ENCODE results near the gene CNTD1.
A peak's percentile ranks its signal among the peaks of the same experiment; 100 is the strongest.

The CNTD1 gene

GRCh38 chr17:42809250-42809649 is 10.6 kb downstream of the CNTD1 start:
- no peaks in the 10 kb centered on the region for H3K9me3 ChIP-seq (ENCODE audit: control insufficient read depth, insufficient read depth, low read depth, low read length)
- no peaks in the 10 kb centered on the region for H3K4me1 ChIP-seq (ENCODE audit: control insufficient read depth, insufficient read depth, low read length)
- no peak overlapping the region for H3K27ac ChIP-seq (ENCODE audit: extremely low read depth, low read depth, low read length)
- ChIA-PET CTCF (interaction anchor here (0.9 to 3.6 kb wide), 2 partner anchors 12 to 46 kb away, joined by 3 to 46 read pairs; partner anchors contain the start of gene BECN1), POLR2A (interaction anchor here (1.1 kb wide), 1 partner anchor 15 kb away, joined by 4 read pairs; the partner anchor contains the start of gene BECN1)
- TF ChIP-seq ZNF776 (tag by site-specific recombination; IDR thresholded peaks at IDR 0.05; ENCODE audit: borderline replicate concordance) (no peak), ZNF132 (tag by site-specific recombination; IDR thresholded peaks at IDR 0.05; ENCODE audit: borderline replicate concordance) (no peak), SCRT2 (tag by site-specific recombination; IDR thresholded peaks at IDR 0.05) (0 out of 2 replicates have a peak, but pooled peaks have one; percentile 37)
- H3K36me3 ChIP-seq (ENCODE audit: control insufficient read depth in 2 of 2, insufficient read depth in 1 of 2, low read length in 2 of 2) = peaks cover 43 to 55% of the 10 kb centered on the region in 2 experiments
- H3K4me3 ChIP-seq (ENCODE audit: low read depth, low read length) = no peak overlapping the region

GRCh38 chr17:42814633-42815399 is 16.2 kb downstream of the CNTD1 start:
- ChIA-PET CTCF (interaction anchor here (1.1 to 2.6 kb wide), 5 partner anchors 10 to 28 kb away, joined by 3 to 20 read pairs (median 4); partner anchors contain the start of gene BECN1), POLR2A (interaction anchor here (0.8 to 2.5 kb wide), 4 partner anchors 9 to 183 kb away, joined by 3 to 17 read pairs (median 7); partner anchors contain the start of genes BECN1, PSME3 and RPL27)
- Histone ChIP-seq H3K9me3 (ENCODE audit: control insufficient read depth, insufficient read depth, low read depth, low read length) (no peaks in the 10 kb centered on the region), H3K4me3 (ENCODE audit: low read depth, low read length) (no peak overlapping the region), H3K27ac (ENCODE audit: extremely low read depth, low read depth, low read length) (no peak overlapping the region; the same call in 1 of the 2 replicates), H3K36me3 (ENCODE audit: control insufficient read depth in 2 of 2, insufficient read depth in 1 of 2, low read length in 2 of 2) (peaks cover 92 to 93% of the 10 kb centered on the region in 2 experiments), H3K4me1 (ENCODE audit: control insufficient read depth, insufficient read depth, low read length) (no peaks in the 10 kb centered on the region; the same call in 1 of the 2 replicates)
- TF ChIP-seq ATF2 (tag by site-specific recombination; IDR thresholded peaks at IDR 0.05; ENCODE audit: low read depth) (peak; percentile 77), ZNF692 (tag by site-specific recombination; IDR thresholded peaks at IDR 0.05) (peak; percentile 50; the same call in 1 of the 2 replicates), BCL6B (tag by site-specific recombination; IDR thresholded peaks at IDR 0.05) (no peak), ZNF660 (tag by site-specific recombination; IDR thresholded peaks at IDR 0.05) (peak; percentile 80), PRDM1 (tag by site-specific recombination; IDR thresholded peaks at IDR 0.05) (peak; percentile 82), ZBTB21 (tag by site-specific recombination; IDR thresholded peaks at IDR 0.05) (peak; percentile 78), ZNF548 (tag by site-specific recombination; IDR thresholded peaks at IDR 0.05) (no peak), SP7 (tag by site-specific recombination; IDR thresholded peaks at IDR 0.05) (peak; percentile 46; the same call in 1 of the 2 replicates), ZNF629 (tag by site-specific recombination; IDR thresholded peaks at IDR 0.05) (peak; percentile 73), ZNF558 (tag by site-specific recombination; IDR thresholded peaks at IDR 0.05) (no peak), FEZF1 (tag by site-specific recombination; IDR thresholded peaks at IDR 0.05) (peak; percentile 44; the same call in 1 of the 2 replicates)
- TF ChIP-seq, protein P1, sequence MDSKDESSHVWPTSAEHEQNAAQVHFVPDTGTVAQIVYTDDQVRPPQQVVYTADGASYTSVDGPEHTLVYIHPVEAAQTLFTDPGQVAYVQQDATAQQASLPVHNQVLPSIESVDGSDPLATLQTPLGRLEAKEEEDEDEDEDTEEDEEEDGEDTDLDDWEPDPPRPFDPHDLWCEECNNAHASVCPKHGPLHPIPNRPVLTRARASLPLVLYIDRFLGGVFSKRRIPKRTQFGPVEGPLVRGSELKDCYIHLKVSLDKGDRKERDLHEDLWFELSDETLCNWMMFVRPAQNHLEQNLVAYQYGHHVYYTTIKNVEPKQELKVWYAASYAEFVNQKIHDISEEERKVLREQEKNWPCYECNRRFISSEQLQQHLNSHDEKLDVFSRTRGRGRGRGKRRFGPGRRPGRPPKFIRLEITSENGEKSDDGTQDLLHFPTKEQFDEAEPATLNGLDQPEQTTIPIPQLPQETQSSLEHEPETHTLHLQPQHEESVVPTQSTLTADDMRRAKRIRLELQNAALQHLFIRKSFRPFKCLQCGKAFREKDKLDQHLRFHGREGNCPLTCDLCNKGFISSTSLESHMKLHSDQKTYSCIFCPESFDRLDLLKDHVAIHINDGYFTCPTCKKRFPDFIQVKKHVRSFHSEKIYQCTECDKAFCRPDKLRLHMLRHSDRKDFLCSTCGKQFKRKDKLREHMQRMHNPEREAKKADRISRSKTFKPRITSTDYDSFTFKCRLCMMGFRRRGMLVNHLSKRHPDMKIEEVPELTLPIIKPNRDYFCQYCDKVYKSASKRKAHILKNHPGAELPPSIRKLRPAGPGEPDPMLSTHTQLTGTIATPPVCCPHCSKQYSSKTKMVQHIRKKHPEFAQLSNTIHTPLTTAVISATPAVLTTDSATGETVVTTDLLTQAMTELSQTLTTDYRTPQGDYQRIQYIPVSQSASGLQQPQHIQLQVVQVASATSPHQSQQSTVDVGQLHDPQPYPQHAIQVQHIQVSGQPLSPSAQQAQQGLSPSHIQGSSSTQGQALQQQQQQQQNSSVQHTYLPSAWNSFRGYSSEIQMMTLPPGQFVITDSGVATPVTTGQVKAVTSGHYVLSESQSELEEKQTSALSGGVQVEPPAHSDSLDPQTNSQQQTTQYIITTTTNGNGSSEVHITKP (tag by site-specific recombination; IDR thresholded peaks at IDR 0.05) = peak; percentile 38
- TF ChIP-seq, protein P2, sequence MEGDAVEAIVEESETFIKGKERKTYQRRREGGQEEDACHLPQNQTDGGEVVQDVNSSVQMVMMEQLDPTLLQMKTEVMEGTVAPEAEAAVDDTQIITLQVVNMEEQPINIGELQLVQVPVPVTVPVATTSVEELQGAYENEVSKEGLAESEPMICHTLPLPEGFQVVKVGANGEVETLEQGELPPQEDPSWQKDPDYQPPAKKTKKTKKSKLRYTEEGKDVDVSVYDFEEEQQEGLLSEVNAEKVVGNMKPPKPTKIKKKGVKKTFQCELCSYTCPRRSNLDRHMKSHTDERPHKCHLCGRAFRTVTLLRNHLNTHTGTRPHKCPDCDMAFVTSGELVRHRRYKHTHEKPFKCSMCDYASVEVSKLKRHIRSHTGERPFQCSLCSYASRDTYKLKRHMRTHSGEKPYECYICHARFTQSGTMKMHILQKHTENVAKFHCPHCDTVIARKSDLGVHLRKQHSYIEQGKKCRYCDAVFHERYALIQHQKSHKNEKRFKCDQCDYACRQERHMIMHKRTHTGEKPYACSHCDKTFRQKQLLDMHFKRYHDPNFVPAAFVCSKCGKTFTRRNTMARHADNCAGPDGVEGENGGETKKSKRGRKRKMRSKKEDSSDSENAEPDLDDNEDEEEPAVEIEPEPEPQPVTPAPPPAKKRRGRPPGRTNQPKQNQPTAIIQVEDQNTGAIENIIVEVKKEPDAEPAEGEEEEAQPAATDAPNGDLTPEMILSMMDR (tag by site-specific recombination; IDR thresholded peaks at IDR 0.05) = no peak
